Measurements from ENCODE around the gene PRRC2C. TPM values are rescaled to one million over a fixed set of nuclear protein-coding genes. Genes with fewer than 3 reads are reported as not detected.
A peak's percentile ranks its signal among the peaks of the same experiment; 100 is the strongest.

The PRRC2C gene
- total RNA-seq, 2 donors from 2014 or later = 198 to 210 TPM

DNA sequence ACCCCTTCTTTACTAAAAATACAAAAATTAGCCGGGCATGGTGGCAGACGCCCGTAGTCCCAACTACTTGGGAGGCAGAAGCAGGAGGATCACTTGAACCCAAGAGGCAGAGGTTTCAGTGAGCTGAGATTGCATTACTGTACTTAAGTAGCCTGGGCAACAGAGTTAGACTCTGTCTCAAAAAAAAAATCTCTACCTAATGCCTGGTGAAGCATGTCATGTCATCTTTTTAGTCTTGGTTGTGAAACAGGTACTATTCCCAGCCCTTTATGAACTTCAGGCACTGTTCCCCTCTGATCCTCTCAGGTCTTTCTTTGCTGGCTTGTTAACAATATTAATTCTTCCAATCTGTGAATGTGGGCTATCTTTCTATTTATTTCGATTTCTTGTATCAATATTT is 22.1 kb downstream of the PRRC2C start:
- H3K27me3 ChIP-seq (ENCODE audit: control insufficient read depth, insufficient read depth, low read length, poor library complexity, severe bottlenecking) = no peaks in the 10 kb centered on the region
- H3K27me3 Mint-ChIP-seq (ENCODE audit: insufficient read depth) = no peaks in the 10 kb centered on the region
- TF ChIP-seq, protein P1, sequence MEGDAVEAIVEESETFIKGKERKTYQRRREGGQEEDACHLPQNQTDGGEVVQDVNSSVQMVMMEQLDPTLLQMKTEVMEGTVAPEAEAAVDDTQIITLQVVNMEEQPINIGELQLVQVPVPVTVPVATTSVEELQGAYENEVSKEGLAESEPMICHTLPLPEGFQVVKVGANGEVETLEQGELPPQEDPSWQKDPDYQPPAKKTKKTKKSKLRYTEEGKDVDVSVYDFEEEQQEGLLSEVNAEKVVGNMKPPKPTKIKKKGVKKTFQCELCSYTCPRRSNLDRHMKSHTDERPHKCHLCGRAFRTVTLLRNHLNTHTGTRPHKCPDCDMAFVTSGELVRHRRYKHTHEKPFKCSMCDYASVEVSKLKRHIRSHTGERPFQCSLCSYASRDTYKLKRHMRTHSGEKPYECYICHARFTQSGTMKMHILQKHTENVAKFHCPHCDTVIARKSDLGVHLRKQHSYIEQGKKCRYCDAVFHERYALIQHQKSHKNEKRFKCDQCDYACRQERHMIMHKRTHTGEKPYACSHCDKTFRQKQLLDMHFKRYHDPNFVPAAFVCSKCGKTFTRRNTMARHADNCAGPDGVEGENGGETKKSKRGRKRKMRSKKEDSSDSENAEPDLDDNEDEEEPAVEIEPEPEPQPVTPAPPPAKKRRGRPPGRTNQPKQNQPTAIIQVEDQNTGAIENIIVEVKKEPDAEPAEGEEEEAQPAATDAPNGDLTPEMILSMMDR (conservative IDR thresholded peaks at IDR 0.05) = no peak
- H3K36me3 Mint-ChIP-seq (ENCODE audit: low read depth) = peaks cover 11% of the 10 kb centered on the region
- H3K36me3 ChIP-seq (ENCODE audit: control insufficient read depth, insufficient read depth, low read length) = peaks cover 12% of the 10 kb centered on the region
- H3K4me1 ChIP-seq (ENCODE audit: control insufficient read depth, insufficient read depth, low read length) = peaks cover 3% of the 10 kb centered on the region
- peaks cover 55% of the 10 kb centered on the region for H3K4me1 Mint-ChIP-seq
- H3K4me3 Mint-ChIP-seq = no peak overlapping the region
- no peak overlapping the region for H3K4me3 ChIP-seq (ENCODE audit: low read length)
- H3K27ac Mint-ChIP-seq = no peak overlapping the region
- WGBS, 2 experiments (ENCODE audit: insufficient coverage in 1 of 2, insufficient read length in 1 of 2) = 95 to 98% methylated on average over 3 to 4 of the region's 4 CpGs
- H3K9ac ChIP-seq (ENCODE audit: extremely low read depth, low read length, poor library complexity, severe bottlenecking) = no peak overlapping the region
- no peak for DNase-seq
- no peaks in the 10 kb centered on the region for H3K9me3 Mint-ChIP-seq
- no peak overlapping the region for H3K27ac ChIP-seq (ENCODE audit: low read depth, low read length)
- no peaks in the 10 kb centered on the region for H3K9me3 ChIP-seq (ENCODE audit: control insufficient read depth, low read length)

DNA sequence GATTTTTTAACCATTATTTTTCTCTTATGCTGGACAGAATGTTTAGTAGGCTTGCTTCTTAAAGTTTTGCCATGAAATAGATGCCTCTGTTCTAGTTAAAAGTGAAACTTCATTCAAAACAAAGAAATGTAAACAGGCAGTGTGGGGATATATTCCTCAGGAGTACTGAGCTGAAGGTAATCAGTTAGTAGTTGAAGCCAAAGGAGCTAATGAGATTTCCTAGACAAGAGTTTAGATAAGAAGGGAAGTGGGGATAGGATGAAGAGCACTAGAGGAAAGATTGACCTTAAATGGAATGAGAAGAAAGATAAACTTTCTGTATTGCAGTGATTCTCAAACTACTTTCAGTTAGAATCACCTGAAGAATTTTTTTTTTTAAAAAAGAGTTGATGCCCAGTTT is 23.9 kb downstream of the PRRC2C start:
- H3K4me1 ChIP-seq (ENCODE audit: control insufficient read depth, insufficient read depth, low read length) = peaks cover 3% of the 10 kb centered on the region
- peaks cover 24% of the 10 kb centered on the region for H3K36me3 ChIP-seq (ENCODE audit: control insufficient read depth, insufficient read depth, low read length)
- TF ChIP-seq, protein P1 (conservative IDR thresholded peaks at IDR 0.05) = no peak
- peak overlapping the region; percentile 64 for H3K27ac Mint-ChIP-seq
- no peaks in the 10 kb centered on the region for H3K27me3 ChIP-seq (ENCODE audit: control insufficient read depth, insufficient read depth, low read length, poor library complexity, severe bottlenecking)
- DNase-seq = no peak
- no peaks in the 10 kb centered on the region for H3K9me3 ChIP-seq (ENCODE audit: control insufficient read depth, low read length)
- H3K36me3 Mint-ChIP-seq (ENCODE audit: low read depth) = peaks cover 2% of the 10 kb centered on the region
- no peak overlapping the region for H3K4me3 ChIP-seq (ENCODE audit: low read length)
- no peak overlapping the region for H3K27ac ChIP-seq (ENCODE audit: low read depth, low read length)
- H3K4me1 Mint-ChIP-seq = peaks cover 55% of the 10 kb centered on the region
- no peaks in the 10 kb centered on the region for H3K9me3 Mint-ChIP-seq
- no peak overlapping the region for H3K9ac ChIP-seq (ENCODE audit: extremely low read depth, low read length, poor library complexity, severe bottlenecking)
- peak overlapping the region; percentile 14 for H3K4me3 Mint-ChIP-seq
- H3K27me3 Mint-ChIP-seq (ENCODE audit: insufficient read depth) = no peaks in the 10 kb centered on the region

DNA sequence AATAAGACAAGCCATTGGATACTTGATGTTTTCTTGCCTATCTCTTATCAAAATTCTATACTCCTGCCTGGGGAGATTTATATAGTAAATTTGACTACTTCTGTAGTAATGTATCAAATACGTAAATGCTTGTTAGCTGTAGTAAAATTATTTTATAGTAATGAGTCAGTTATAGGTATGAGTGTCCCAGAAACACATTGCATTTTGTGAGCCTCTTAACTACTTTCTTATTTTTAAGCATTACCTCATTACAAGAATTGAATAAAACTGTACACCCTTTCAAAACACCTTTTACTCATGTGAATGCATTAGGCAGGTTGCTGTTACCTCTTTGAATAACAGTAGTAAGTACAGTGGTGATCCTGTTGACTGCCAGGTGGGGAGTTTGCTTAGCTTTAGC is 28.4 kb downstream of the PRRC2C start:
- no peaks in the 10 kb centered on the region for H3K27me3 ChIP-seq (ENCODE audit: control insufficient read depth, insufficient read depth, low read length, poor library complexity, severe bottlenecking)
- H3K27ac ChIP-seq (ENCODE audit: low read depth, low read length) = no peak overlapping the region
- Mint-ChIP-seq H3K4me1 (peaks cover 22% of the 10 kb centered on the region), H3K9me3 (no peaks in the 10 kb centered on the region), H3K27me3 (ENCODE audit: insufficient read depth) (no peaks in the 10 kb centered on the region), H3K27ac (no peak overlapping the region), H3K4me3 (no peak overlapping the region), H3K36me3 (ENCODE audit: low read depth) (peaks cover 35% of the 10 kb centered on the region)
- H3K9me3 ChIP-seq (ENCODE audit: control insufficient read depth, low read length) = no peaks in the 10 kb centered on the region
- H3K4me3 ChIP-seq (ENCODE audit: low read length) = no peak overlapping the region
- DNase-seq = no peak
- no peaks in the 10 kb centered on the region for H3K4me1 ChIP-seq (ENCODE audit: control insufficient read depth, insufficient read depth, low read length)
- no peak overlapping the region for H3K9ac ChIP-seq (ENCODE audit: extremely low read depth, low read length, poor library complexity, severe bottlenecking)
- TF ChIP-seq, protein P1 (conservative IDR thresholded peaks at IDR 0.05) = no peak
- H3K36me3 ChIP-seq (ENCODE audit: control insufficient read depth, insufficient read depth, low read length) = peaks cover 68% of the 10 kb centered on the region
- WGBS, 2 experiments (ENCODE audit: insufficient coverage in 1 of 2, insufficient read length in 1 of 2) = 0% methylated on average over 1 of the region's 1 CpG; no CpG with 5 or more reads in 1 of the 2 experiments

All from endodermal cell (in vitro differentiated cells).